Breast epithelium (tissue), 3 donors: ENCODE data around the gene MLF2.

Experiments used
- POLR2AphosphoS5 ChIP-seq, 3 donors: sonication (generic); formaldehyde crosslinking; IDR thresholded peaks; one replicate each; pipeline ENCODE4 v1.6.1; 2017; ENCODE audit warnings: antibody characterized with exemption in 3 of 3
- TF ChIP-seq, protein P1 (sequence below), 3 donors: fragments of 450-650 bp; IDR thresholded peaks; one replicate each; pipeline ENCODE4 v1.5.1; 2016 to 2017; ENCODE audit warnings: antibody characterized with exemption in 3 of 3, mild to moderate bottlenecking in 3 of 3, moderate library complexity in 3 of 3

DNA sequence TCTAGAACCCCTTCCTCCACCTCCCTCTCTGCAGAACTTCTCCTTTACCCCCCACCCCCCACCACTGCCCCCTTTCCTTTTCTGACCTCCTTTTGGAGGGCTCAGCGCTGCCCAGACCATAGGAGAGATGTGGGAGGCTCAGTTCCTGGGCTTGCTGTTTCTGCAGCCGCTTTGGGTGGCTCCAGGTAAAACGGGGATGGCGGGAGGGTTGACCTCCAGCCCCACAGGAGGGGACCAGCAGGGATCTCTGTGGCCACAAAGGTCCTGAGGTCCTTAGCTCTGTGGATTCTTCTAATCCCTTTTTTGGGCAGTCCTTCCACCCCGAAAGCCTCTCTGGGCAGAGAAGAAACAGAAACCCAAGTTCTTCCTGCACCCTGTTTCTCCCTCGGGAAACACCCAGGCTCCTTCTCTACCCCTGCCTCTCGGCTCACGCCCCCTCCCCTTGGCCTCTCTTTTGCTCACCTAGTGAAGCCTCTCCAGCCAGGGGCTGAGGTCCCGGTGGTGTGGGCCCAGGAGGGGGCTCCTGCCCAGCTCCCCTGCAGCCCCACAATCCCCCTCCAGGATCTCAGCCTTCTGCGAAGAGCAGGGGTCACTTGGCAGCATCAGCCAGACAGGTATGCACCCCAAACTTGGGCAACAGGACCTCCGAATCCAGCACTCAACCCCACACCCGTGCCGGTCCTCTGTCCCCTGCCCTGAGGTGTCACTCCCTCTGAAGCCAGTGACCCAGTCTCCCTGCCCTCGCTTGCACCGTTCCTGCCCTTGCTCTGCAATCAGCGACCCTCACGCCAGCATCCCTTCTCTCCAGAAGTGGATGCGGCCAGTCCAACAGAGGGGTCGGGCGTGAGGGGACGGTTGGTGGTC is 20.0 kb upstream of the MLF2 start:
- TF ChIP-seq, protein P1, sequence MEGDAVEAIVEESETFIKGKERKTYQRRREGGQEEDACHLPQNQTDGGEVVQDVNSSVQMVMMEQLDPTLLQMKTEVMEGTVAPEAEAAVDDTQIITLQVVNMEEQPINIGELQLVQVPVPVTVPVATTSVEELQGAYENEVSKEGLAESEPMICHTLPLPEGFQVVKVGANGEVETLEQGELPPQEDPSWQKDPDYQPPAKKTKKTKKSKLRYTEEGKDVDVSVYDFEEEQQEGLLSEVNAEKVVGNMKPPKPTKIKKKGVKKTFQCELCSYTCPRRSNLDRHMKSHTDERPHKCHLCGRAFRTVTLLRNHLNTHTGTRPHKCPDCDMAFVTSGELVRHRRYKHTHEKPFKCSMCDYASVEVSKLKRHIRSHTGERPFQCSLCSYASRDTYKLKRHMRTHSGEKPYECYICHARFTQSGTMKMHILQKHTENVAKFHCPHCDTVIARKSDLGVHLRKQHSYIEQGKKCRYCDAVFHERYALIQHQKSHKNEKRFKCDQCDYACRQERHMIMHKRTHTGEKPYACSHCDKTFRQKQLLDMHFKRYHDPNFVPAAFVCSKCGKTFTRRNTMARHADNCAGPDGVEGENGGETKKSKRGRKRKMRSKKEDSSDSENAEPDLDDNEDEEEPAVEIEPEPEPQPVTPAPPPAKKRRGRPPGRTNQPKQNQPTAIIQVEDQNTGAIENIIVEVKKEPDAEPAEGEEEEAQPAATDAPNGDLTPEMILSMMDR (IDR thresholded peaks at IDR 0.05), result no peak
- TF ChIP-seq POLR2AphosphoS5 (IDR thresholded peaks at IDR 0.05), result no peak
